ENCODE data around the gene CCDC85C.

The CCDC85C gene

GRCh38 chr14:99524804-99525698, 79.0 kb downstream of the CCDC85C start:
- no peak for DNase-seq

- no peak for DNase-seq
Observed at GRCh38 chr14:99524091-99524661, 79.8 kb downstream of the CCDC85C start.

- no peak for DNase-seq
Observed at GRCh38 chr14:99523704-99524055, 80.3 kb downstream of the CCDC85C start.

DNA sequence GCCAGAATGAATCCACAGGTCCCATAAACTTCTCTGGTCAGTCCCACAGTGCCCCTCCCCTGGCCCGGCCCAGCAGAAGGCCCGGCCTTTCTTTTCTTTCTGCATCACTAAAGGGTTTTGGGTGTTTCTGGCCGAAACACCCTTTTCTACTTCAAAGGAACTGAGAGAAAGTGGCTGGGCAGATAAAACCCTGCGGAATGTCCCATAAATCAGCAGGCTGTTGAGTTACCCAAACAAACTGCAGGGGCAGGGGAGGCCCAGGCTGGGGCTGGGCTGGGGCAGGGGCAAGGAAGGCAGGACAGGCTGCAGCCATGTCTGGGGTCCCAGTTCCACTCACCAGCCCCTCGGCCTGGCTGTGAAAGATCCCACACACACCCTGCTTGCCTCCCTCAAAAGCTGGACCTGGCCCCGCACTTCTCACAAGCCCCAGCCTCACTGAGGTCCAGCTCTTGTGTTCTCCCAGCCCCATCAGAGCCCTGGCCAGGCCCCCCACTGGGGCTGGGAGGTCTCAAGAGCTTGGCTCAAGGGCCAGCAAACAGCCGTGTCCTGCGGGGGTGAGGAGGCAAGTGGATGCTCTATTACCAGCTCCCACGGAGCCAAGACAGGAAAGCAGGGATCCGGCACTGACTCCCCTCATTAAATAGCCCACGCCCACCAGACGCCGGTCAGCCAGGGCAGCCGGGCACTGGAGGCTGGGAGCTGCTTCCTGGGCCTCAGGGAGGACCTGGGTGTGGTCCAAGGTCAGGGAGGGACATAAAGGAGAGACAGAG, 80.9 kb downstream of the CCDC85C start:
- no peak for DNase-seq

DNA sequence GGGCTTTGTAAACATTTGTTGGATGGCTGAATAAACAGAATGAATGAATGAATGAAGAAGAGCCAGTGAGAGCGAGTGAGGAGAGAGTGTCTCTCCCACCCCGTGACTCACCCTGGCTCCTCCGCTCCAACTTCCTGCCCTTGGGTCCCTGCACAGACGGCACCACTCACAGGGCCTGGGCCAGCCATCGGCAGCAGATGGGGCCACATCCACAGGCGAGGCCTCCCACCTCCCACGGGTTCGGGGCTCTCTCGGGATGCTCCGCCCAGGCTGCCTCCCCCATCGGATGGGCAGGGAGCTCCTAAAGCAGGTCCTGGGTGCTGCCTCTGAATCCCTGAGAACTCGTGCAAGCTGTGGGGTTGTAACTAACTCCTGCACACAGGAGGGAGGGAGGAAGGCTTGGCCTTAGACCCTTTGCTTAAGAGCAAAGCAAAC, 81.5 kb downstream of the CCDC85C start:
- no peak for DNase-seq

- no peak for DNase-seq
Observed at GRCh38 chr14:99522025-99522401, 82.0 kb downstream of the CCDC85C start.

GRCh38 chr14:99521176-99522024, 82.6 kb downstream of the CCDC85C start:
- DNase-seq, result no peak

DNA sequence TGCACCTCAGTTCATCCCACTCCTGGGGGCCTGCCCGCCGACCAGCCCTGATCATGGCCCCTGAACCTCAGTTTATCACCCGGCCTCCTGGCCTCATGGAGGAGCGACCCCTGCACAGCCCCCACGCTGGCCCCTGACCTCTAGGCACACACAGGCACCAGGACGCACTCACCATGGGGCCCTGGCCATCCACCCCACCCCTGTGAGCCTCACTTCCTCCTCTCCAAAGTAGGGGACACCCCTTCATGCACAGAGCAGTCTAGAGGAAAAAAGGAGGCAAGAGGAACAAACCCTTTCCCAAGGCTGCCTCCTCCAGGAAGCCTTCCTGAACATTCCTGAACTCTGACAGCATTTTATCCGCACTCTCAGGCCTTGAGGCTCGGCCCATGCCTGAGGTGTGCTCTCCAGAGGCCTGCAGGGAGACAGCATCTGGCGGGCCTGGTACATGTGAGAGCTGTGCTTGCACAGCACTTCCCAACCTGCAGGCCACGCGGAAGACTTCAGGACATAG, 83.4 kb downstream of the CCDC85C start:
- DNase-seq, result no peak

GRCh38 chr14:99519931-99520421, 84.0 kb downstream of the CCDC85C start:
- DNase-seq, result no peak

DNA sequence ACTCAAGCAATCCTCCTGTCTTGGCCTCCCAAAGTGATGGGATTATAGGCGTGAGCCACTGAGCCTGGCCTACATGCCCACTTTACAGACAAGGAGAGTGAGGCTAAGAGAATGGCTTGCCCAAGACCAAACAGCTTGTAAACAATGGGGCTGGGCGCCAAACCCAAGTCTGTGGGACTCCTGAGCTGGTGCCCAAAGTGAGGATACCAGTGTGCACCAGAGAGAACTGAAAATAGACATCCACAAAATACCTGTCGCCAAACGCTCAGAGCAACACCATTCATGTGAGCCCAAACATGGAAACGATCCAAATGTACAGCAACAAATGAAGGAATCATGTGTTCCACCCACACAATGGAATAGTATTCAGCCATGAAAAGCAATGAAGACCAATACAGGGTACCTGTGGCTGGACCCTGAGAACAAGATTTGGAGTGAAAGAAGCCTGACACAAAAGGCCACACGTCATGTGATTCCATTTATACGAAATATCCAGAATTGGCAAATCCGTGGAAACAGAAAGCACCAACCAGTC, 84.6 kb downstream of the CCDC85C start:
- DNase-seq, result no peak

DNA sequence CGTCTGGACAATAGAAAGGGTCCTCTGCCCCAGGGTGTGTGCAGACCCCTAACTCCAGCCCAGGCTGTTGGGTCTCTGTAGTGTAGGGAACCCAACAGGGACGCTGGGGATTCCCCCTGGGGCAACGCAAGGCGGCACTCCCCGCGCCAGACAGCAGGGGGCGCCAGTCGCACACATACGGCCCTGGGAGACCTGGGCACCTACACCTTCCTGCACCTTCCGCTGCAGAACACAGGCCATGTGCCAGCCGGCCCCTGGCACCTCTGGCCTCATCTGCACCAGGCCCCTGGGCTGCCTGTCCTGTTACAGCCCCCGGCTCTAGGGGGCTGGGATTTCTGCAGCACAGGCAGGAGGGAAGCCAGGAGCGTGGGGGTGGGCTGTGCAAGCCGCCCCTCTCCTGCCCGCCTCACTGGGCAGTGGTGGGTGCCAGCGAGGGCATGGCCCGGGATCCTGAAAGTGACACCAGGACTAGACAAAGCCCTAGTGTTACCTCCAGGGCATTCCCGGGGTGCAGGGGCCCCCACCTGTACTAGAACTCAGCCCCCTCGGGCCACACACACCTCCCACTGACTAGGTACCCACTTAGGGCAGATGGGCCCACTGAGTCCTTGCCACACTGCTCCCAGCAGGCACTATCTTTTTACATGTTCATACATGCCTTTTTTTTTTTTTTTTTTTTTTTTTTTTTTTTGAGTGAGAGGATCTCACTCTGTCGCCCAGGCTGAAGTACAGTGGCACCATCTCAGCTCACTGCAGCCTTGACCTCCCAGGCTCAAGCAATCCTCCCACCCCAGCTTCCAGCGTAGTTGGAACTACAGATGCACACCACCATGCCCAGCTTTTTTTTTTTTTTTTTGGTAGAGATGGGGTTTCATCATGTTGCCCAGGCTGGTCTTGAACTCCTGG, 85.3 kb downstream of the CCDC85C start:
- DNase-seq, result peak in 40 of 51 donors; percentile 14 to 82 (median 48)

- no peak for DNase-seq
Observed at GRCh38 chr14:99517643-99518381, 86.2 kb downstream of the CCDC85C start.

DNA sequence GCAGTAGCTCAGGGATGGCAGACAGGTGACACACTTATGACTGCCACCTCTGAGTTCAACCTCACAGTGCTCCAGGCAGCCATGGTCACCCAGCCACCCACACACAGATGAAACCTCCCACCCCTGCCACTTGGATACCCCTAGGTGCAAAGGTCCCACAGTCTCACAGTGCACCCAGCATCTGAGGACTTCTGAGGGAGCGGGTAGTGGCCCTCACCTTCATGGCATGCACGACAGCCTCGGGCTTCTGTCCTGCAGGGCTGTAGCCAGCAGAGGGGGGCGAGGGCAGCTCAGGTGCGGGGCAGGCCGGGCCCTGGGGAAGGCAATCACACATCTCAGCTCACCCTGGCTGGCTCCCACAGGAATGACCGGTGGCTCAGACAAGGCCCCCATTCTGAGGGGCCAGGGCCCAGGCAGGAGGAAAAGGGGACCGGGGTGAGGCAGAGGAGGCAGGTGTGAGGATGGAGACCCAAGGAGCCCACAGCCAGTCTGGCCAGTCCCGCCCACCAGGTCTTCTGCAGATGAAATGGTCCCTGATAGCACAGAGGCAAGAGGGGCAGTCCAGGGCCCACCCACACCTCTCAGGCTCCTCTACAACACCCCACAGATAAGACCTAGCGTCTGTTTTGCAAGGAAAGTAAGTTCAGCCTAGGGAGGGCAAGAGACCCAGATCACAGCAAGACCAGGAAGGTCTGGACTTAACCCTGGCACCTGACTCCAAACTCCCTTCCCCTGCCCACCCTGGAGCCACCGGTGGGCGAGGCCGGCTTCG, 87.0 kb downstream of the CCDC85C start:
- DNase-seq, result no peak

DNA sequence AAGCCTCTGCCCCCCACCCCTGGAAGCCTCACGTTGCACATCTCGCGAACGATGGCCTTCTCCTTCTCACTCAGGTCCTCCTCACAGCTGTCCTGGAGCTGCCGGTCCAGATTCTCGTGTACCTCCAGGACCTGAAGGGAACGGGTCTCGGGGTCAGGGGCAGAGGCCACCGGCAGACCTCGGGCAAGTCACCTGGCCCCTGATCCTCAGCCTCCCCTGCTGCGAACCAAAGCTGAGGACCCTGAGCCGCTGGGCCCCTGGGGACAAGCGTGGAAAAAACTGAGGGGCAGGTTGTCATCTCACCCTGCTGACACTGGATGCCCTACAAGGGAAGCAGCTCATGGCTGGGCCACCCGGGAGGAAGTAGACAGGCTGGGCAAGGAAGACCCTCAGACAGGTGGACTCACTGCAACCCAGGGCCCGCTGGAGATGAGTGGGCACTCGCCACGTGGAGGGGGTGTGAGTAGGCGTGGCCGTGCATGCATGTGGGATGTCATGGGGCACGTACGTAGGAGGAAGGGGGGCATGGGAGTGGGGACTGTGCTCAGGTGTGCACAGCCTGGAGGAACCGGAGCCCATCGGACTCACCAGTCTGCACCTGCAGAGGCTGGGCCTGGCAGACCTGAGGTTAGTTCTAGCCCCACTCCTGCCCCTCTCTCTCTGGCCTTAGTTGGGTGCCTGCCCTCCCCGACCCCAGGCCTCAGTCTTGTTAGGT, 87.7 kb downstream of the CCDC85C start:
- DNase-seq, result no peak

DNA sequence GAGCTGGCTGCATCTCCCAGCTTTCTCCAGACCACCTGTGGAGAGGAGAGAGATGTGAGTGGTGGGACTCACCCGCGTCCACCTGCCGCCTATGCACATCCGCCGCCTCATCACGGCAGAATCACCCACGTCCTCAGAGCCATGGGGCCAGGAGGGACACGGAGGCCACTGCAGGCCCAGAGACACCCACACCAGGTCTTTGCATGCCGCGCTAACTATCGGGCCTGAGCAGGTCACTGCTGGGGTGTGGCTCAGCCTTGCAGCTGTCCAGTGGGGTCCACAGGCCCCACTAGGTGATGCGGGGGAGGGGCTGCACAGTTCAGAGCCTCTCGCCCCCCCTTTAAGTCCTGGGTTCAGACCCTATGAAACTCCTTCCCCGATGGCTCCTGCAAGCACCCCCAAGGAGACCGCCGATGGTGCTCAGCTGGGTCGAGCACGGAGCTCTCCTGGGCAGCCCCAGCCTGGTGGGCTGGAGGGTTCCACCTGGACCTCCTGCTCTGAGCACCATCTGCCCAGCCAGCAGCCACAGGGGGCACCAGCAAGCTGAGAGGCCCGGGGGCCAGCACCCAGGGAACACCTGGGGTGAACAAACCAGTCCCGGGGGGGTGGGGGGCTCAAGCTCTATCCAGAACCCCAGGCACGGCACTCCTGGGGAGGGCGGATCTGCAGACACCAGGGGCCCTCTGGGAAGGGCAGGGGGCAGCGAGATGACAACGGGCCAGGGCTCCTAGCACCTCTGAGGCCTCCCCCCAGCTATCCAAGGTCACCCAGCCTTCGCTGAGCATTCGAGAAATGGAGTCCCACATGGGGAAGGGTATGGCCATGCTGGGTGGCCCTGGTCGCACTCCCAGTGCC, 88.5 kb downstream of the CCDC85C start:
- no peak for DNase-seq

DNA sequence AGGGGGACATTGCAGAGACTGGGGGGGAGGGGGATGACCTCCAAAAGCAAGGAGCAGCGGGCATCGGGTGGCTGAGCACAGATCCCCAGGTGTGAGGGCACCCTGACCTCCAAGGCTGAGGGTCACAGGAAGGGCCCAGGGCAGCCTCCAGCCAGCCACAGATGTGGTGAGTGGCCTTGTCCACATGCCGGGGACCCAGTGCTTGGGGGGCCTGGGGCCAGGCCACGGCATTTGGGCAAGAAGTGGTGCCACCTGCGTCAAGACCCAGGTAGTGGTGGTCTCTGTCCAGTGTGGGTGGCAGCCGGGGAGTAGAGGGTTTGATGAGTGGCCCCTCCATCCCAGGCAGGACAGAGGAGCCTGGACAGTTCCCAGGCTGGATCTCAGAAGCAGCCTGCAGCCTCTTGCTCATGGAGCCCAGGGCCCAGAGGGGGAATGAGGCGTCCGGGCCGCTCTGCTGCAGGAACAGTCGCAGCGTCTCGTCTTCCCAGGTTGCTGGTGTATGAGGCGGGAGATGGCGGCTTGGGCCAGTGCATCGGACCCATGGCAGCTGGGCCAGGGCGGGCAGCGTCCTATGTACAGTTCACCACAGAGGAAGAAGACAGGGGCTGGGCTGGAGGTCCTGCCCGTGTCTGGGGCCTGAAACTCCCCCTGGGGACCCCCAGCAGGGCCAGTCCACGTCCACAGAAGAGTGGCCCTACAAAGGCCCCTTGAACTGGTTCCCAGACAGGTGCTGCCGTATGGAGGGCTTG, 89.3 kb downstream of the CCDC85C start:
- no peak for DNase-seq

Data from hypothalamus (tissue), 51 donors.